Measurements from ENCODE around the gene PTBP2.
A peak's percentile ranks its signal among the peaks of the same experiment; 100 is the strongest.

DNA sequence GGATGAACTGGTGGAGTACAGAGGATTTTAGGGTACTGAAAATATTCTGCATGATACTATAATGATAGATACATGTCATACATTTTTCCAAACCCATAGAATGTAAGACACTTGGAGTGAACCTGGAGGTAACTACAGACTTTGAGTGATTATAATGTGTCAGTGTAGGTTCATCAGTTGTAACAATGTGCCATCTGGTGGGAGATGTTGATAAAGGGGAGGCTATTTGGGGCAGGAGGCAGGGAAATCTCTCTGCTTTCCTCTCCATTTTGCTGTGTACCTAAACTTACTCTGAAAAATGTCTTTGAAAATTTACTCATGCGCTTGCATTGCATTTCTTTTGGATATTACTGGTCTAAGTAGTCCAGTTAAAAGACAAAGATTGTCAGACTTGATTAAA is 35.2 kb downstream of the PTBP2 start:
- TF ChIP-seq, protein P1, sequence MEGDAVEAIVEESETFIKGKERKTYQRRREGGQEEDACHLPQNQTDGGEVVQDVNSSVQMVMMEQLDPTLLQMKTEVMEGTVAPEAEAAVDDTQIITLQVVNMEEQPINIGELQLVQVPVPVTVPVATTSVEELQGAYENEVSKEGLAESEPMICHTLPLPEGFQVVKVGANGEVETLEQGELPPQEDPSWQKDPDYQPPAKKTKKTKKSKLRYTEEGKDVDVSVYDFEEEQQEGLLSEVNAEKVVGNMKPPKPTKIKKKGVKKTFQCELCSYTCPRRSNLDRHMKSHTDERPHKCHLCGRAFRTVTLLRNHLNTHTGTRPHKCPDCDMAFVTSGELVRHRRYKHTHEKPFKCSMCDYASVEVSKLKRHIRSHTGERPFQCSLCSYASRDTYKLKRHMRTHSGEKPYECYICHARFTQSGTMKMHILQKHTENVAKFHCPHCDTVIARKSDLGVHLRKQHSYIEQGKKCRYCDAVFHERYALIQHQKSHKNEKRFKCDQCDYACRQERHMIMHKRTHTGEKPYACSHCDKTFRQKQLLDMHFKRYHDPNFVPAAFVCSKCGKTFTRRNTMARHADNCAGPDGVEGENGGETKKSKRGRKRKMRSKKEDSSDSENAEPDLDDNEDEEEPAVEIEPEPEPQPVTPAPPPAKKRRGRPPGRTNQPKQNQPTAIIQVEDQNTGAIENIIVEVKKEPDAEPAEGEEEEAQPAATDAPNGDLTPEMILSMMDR (IDR thresholded peaks at IDR 0.05; ENCODE audit: borderline replicate concordance, extremely low read depth, low read length, poor library complexity, severe bottlenecking): peak; percentile 5
- no peak for TF ChIP-seq EZH2 (IDR thresholded peaks at IDR 0.05; ENCODE audit: borderline replicate concordance, low read depth, low read length, severe bottlenecking)
